Psoas muscle (tissue), 8 donors: ENCODE measurements around the gene TRMU. TPM values are rescaled to one million over a fixed set of nuclear protein-coding genes. Genes with fewer than 3 reads are reported as not detected.

ENCODE experiments used
- ATAC-seq, 4 donors: fragments of 200-7000 bp; cut with Tn5 transposase; one replicate each; pipeline ENCODE4 v1.9.1; 2020; ENCODE audit warnings: moderate library complexity in 3 of 4, mild to moderate bottlenecking in 2 of 4
- DNase-seq, 2 donors: peaks; one replicate each; pipeline ENCODE4 v3.0.0-alpha.2; 2020
- H3K27ac ChIP-seq: fragments of 200-600 bp; one replicate; pipeline ENCODE4 v1.8.0; 2022
- H3K27me3 ChIP-seq, 3 donors: fragments of 200-600 bp in 1 of 3; one replicate each; pipeline versions ENCODE4 v1.6.1 to v1.8.0; 2013 to 2022; ENCODE audit warnings: low read length in 2 of 3, mild to moderate bottlenecking in 2 of 3, moderate library complexity in 1 of 3; ENCODE audit not compliant: insufficient read depth in 3 of 3
- H3K36me3 ChIP-seq, 2 donors: fragments of 200-600 bp in 1 of 2; one replicate each; pipeline versions ENCODE4 v1.6.1 to v1.8.0; 2013 to 2022; ENCODE audit warnings: low read depth in 1 of 2, mild to moderate bottlenecking in 1 of 2, moderate library complexity in 1 of 2; ENCODE audit not compliant: insufficient read depth in 1 of 2
- H3K4me1 ChIP-seq: fragments of 200-600 bp; one replicate; pipeline ENCODE4 v1.8.0; 2022
- H3K4me3 ChIP-seq: fragments of 200-600 bp; one replicate; pipeline ENCODE4 v1.8.0; 2022; ENCODE audit warnings: mild to moderate bottlenecking
- H3K9me3 ChIP-seq: fragments of 200-600 bp; one replicate; pipeline ENCODE4 v1.8.0; 2022
- WGBS, 3 donors: extraction: QIAGEN DNeasy Blood & Tissue Kit; methylation state at CpG; one replicate each; pipeline versions ENCODE4 v1.1.6 to v1.1.7; 2013; 5-methylcytosine and 5-hydroxymethylcytosine counted together
- intact Hi-C, 2 donors: fragments of 100-400 bp; cut with DNase I; formaldehyde crosslinking; loops; one replicate each; pipeline versions ENCODE4 v1.11.0 to v1.14.2; 2022
- polyA plus RNA-seq, 3 donors: library from polyadenylated mRNA; stranded (reverse); fragments of 200-250 nt; gene quantifications; one replicate each; pipeline ENCODE4 v1.2.3, GENCODE V29; 2013
- total RNA-seq, 4 donors: library from RNA; stranded (reverse); fragmentation: NEBNext Ultra II Directional in 2 of 4; extraction: Animal tissue kit (Norgen Biotek cat#: 25700) in 2 of 4; gene quantifications; one replicate each; pipeline versions ENCODE4 v1.2.1 to v1.2.4, GENCODE V29; 2021 to 2023
- TF ChIP-seq, protein P1 (sequence below): fragments of 200-600 bp; IDR thresholded peaks from one replicate; pipeline ENCODE4 v1.8.0; 2022; ENCODE audit warnings: antibody characterized with exemption
- donor health status: healthy with polysubstance abuse.
- donor health status: DM: no; HTN: no; CAD: no; lungs with moderate emphysema.
- donor health status: Bipolar disorder and iron deficiency.
- donor health status: healthy.
- donor health status: DM: yes; HTN: yes; CAD: no.
- donor health status: DM: no; HTN: no; CAD: no.
- donor health status: DM: no; HTN: no; CAD: no.
- donor health status: DM: yes; HTN: yes; CAD: no.

The TRMU gene
- total and polyA plus RNA-seq, 7 donors, result 9.6 to 37.1 (median 17.4) TPM

DNA sequence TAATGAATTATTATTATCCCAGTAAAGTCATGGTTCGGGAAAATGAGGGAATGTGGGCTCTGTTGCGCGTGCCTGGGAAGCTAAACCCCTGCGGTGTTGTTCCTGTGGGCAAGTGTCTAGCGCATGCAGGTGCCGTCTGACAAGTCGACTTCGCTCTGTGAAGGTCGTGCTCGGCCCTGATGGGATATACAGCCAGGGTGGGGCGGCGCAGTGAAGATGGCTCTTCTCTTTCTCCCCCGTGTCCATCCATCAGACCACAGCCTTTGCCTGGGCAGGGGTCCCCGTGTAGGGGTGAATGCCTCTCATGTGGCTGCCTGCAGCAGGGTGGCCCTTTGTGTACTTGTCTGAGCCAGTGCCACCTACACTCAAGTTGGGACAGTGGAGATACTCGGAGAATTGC is 12.8 kb upstream of the TRMU start:
- intact Hi-C loops, result no loop called here
- Histone ChIP-seq H3K4me3 (no peak overlapping the region), H3K27me3 (no peaks in the 10 kb centered on the region), H3K9me3 (no peaks in the 10 kb centered on the region), H3K27ac (no peak overlapping the region), H3K36me3 (no peaks in the 10 kb centered on the region), H3K4me1 (no peaks in the 10 kb centered on the region)
- ATAC-seq (no peak), DNase-seq (no peak)
- 94 to 96% (median 94%) methylated on average over 15 of the region's 15 CpGs for WGBS, 3 donors
- TF ChIP-seq, protein P1, sequence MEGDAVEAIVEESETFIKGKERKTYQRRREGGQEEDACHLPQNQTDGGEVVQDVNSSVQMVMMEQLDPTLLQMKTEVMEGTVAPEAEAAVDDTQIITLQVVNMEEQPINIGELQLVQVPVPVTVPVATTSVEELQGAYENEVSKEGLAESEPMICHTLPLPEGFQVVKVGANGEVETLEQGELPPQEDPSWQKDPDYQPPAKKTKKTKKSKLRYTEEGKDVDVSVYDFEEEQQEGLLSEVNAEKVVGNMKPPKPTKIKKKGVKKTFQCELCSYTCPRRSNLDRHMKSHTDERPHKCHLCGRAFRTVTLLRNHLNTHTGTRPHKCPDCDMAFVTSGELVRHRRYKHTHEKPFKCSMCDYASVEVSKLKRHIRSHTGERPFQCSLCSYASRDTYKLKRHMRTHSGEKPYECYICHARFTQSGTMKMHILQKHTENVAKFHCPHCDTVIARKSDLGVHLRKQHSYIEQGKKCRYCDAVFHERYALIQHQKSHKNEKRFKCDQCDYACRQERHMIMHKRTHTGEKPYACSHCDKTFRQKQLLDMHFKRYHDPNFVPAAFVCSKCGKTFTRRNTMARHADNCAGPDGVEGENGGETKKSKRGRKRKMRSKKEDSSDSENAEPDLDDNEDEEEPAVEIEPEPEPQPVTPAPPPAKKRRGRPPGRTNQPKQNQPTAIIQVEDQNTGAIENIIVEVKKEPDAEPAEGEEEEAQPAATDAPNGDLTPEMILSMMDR, result no peak

DNA sequence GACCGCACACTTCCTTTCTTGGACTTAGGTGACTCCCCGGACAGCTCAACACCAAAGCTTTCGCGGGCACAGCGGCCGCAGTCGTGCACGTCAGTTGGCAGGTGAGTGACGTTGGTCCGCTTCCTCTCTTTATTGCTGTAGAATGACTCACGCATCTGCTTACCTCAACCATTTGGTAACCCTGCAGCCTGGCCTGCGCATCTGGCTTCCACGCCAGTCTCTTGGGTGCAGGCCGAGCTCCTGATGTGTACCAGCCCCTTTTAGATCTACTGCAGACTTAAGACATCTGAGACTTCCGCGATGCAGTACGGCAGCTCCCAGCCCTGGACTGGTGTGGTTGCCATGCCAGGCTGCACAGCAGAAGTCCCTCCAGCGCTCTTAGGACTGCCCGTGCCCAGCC is 12.4 kb upstream of the TRMU start:
- Histone ChIP-seq H3K4me1 (no peaks in the 10 kb centered on the region), H3K27ac (no peak overlapping the region), H3K9me3 (no peaks in the 10 kb centered on the region), H3K36me3 (no peaks in the 10 kb centered on the region), H3K4me3 (no peak overlapping the region), H3K27me3 (no peaks in the 10 kb centered on the region)
- ATAC-seq (no peak), DNase-seq (no peak)
- intact Hi-C loops, result no loop called here
- WGBS, 3 donors, result 93 to 96% (median 94%) methylated on average over 19 of the region's 19 CpGs
- TF ChIP-seq, protein P1, result no peak

DNA sequence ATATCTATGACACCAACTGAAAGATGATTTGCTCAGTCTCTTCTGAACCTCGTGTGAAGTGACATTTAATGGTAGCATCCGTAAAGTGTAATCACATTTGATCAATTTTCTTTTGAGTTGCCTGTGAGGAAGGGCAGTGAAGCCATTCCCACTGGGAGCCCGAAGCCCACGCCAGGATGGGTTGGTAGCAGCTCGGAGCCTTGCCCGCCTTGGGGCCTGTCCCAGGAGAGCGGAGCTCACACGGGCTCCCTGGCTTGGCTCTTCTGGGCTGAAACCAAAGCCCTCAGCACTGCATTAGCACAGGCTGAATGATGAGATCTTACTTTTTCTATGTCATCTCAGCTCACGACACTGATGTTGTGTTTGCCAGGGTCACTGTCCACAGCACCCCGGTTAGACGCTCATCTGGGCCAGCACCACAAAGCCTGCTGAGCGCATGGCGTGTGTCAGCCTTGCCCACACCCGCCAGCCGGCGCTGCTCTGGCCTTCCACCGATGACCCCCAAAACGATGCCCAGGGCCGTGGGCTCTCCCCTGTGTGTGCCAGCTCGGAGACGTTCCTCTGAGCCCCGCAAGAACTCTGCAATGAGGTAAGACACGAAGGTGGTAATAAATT is 9.3 kb upstream of the TRMU start:
- TF ChIP-seq, protein P1, result no peak
- no peaks in the 10 kb centered on the region for H3K27me3 ChIP-seq
- DNase-seq (no peak), ATAC-seq (no peak)
- no peak overlapping the region for H3K4me3 ChIP-seq
- no peaks in the 10 kb centered on the region for H3K9me3 ChIP-seq
- no peak overlapping the region for H3K27ac ChIP-seq
- H3K4me1 ChIP-seq, result no peaks in the 10 kb centered on the region
- intact Hi-C loops, result no loop called here
- WGBS, 3 donors, result 90 to 96% (median 92%) methylated on average over 23 of the region's 23 CpGs
- no peaks in the 10 kb centered on the region for H3K36me3 ChIP-seq

DNA sequence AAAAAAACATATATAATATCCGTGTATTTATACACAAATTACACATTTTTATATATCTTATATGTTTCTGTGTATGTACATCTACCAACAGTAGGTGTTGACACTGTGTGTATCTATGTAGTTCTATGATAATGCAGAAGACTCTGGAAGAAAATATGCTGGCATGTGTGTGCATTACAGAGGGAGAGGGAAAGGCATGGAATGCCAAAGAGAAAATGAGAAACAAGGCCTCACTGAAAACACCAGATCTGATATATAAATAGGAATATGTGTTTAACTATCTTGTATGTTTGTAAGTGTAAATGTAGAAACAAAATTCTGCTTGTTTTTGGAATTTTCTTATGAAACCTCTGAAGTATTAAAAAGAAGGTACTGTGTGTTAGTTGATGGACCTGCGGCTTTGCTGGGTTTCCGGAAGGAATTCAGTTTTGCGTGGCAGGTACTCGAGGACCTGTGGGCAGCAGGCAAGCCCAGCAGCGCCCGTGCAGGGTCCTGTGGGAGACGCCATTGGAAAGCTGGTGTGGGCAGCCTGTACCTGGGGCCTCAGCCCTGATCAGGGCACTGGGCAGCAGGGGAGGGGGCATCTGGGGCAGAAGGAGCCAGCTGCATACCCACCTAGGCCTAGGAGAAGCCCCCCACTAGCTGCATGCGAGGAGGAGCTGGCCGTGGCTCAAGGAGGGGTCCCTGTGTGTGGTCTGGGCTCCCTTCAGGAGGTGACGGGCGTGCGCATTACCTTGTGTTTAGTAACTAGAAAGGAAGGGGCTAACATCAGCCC is 7.6 kb upstream of the TRMU start:
- no peaks in the 10 kb centered on the region for H3K27me3 ChIP-seq
- no peaks in the 10 kb centered on the region for H3K4me1 ChIP-seq
- no peak for ATAC-seq
- DNase-seq, result no peak
- no peaks in the 10 kb centered on the region for H3K9me3 ChIP-seq
- H3K27ac ChIP-seq, result no peak overlapping the region
- intact Hi-C loops, result no loop called here
- WGBS, 3 donors, result 95 to 97% (median 96%) methylated on average over 13 of the region's 13 CpGs
- TF ChIP-seq, protein P1, result no peak
- no peaks in the 10 kb centered on the region for H3K36me3 ChIP-seq
- H3K4me3 ChIP-seq, result no peak overlapping the region
